GM12801 (cell line): ENCODE data around the gene KLHDC1.

ENCODE experiments used
- TF ChIP-seq, protein P1 (sequence below): IDR thresholded peaks from one replicate; pipeline ENCODE4 v1.5.1; 2011; ENCODE audit warnings: control low read depth; ENCODE audit not compliant: insufficient read length; ENCODE audit errors: extremely low read depth

Gene KLHDC1

DNA sequence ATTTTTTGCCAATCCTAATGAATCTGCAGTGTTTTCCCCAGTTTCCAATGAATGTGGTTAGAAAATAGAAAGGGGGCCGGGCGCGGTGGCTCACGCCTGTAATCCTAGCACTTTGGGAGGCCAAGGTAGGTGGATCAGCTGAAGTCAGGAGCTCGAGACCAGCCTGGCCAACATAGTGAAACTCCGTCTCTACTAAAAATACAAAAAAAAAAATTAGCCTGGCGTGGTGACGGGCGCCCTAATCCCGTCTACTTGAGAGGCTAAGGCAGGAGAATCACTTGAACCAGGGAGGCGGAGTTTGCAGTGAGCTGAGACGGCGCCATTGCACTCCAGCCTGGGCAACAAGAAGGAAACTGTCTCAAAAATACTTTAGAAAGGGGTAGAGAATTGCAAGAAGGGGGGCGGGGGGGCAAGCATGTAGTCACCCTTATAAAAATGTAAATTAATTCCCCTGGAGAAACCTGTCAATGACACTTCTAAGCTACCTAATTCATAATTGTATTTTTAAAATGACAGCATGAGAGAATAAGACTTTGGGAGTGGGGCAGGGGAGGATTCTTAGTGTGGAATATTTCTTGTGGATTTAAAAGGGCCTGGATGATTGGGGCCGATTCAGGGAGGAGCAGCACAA lies 76.8 kb downstream of the KLHDC1 start:
- TF ChIP-seq, protein P1, sequence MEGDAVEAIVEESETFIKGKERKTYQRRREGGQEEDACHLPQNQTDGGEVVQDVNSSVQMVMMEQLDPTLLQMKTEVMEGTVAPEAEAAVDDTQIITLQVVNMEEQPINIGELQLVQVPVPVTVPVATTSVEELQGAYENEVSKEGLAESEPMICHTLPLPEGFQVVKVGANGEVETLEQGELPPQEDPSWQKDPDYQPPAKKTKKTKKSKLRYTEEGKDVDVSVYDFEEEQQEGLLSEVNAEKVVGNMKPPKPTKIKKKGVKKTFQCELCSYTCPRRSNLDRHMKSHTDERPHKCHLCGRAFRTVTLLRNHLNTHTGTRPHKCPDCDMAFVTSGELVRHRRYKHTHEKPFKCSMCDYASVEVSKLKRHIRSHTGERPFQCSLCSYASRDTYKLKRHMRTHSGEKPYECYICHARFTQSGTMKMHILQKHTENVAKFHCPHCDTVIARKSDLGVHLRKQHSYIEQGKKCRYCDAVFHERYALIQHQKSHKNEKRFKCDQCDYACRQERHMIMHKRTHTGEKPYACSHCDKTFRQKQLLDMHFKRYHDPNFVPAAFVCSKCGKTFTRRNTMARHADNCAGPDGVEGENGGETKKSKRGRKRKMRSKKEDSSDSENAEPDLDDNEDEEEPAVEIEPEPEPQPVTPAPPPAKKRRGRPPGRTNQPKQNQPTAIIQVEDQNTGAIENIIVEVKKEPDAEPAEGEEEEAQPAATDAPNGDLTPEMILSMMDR, result no peak

DNA sequence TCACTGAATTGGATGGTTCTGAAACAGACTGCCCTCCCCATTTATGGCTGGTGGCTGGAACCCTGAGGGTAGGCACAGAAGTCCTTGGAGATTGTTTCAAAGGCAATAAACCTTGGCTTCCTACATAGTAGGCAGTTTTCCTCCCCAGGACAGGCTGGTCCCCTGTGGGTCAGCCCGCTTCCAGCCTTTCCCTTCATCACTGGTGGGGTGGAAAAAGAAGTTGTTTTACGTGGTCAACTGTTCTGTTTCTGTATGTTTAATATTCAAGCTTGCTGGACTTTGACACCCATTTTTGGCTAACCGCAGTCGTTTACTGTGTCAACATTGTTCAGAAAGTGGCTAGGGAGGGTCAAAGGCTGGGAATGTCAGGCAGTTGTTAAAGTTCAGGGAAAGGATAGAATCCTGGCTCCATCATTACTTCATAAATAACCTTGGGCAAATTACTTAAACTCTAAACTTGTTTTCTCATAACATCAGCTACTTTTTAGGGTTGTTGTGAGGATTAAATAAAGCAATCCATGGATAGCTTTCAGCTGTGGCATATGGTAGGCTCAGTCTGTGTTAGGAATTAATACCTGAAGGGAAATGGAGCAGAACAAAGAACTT lies 77.4 kb downstream of the KLHDC1 start:
- TF ChIP-seq, protein P1, result no peak

DNA sequence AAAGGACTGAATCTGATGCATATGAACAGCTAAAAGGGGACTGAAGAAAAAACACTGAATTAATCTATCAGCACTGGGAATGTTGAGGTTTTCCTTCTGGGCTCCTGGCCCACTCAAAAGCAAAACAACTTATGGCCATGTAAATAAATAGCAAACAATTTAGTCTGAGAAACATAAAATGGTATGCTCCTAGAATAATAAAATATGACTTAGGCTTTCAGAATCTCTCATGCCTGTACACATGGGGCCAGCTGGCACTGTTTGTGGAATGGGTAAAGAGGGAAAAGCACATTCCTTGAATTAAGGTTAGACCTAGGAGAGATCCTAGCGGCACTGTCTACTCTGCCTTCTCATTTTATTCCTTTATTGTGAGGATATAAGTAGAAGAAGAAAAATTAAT lies 81.2 kb downstream of the KLHDC1 start:
- TF ChIP-seq, protein P1, result no peak

DNA sequence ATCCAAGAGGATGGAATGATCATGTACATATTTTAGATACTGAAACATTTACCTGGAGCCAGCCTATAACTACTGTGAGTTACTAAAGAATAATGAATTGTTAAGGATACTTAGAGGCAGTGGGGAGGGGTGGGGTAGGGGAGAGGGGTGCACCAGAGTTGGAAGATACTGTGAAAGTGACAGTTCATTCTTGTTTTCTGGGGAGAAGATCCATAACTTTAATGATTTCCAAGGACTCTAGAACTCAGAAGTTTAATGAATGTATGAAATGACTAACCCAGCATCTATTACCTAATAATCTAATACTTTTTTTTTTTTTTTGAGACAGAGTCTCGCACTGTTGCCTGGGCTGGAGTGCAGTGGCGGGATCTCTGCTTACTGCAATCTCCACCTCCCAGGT lies 85.5 kb downstream of the KLHDC1 start:
- TF ChIP-seq, protein P1, result no peak

DNA sequence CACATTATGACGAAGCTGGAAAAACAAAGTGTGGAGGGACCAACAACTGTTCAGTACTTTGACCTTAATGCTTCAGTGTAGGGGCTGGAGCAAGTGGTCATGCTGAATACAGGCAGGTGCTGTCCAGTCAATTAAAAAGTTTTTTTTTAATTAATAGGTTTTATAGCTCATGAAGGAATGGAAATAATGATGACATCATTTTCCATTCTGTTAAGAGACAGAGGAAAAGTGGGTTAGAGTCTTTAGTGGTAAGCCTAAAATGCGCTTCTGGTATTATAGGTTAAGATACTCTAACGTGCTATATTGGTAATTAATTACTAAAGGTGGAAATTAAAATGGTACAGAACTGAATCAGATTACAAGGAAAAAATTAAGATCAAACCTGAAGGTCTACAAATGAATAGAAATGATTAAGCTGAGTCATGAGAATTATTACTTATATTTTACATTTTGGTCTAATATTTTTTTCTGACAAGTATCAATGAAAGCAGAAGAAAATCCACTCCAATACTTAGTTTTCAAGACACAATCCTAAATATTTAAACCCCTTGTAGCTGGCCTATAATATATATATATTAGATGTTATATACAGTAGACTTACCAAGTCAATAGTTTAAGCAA lies 90.6 kb downstream of the KLHDC1 start:
- TF ChIP-seq, protein P1, result no peak

DNA sequence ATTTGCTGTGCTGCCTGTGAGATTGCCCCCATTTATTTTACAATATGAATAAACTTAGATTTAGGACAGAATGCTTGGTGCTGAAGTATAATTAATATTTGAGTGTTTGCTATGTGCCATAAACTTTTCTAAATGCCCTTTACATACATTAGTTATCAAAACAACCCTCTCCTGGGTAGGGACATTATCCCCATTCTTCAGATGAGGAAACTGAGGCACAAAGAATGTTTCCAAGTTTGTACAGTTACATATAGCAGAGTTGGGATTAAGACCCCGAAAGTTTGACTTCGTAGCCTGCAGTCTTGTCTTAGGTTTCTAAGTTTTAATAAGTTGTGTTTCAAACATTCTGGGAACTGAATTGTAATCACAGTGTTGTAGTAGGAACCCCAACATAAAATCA lies 93.4 kb downstream of the KLHDC1 start:
- TF ChIP-seq, protein P1, result no peak

DNA sequence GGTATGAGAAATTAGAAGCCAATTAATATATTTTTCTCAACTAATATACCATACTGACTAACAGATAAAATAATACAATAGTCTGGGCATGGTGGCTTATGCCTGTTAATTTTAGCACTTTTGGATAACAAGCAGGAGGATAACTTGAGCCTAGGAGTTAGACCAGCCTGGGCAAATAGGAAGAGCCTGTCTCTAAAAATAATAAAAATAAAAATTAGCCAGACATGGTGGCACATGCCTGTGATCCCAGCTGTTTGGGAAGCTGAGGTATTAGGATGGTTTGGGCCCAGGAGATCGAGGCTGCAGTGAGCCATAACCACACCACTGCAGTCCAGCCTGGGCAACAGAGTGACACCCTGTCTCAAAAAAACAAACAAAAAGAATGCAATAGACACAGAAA lies 99.7 kb downstream of the KLHDC1 start:
- TF ChIP-seq, protein P1, result no peak
